Measurements from ENCODE around the gene KCTD13. TPM values are rescaled to one million over a fixed set of nuclear protein-coding genes. Genes with fewer than 3 reads are reported as not detected.

Gene KCTD13
- total and polyA plus RNA-seq, 8 donors = 7.7 to 20.5 (median 9.3) TPM

DNA sequence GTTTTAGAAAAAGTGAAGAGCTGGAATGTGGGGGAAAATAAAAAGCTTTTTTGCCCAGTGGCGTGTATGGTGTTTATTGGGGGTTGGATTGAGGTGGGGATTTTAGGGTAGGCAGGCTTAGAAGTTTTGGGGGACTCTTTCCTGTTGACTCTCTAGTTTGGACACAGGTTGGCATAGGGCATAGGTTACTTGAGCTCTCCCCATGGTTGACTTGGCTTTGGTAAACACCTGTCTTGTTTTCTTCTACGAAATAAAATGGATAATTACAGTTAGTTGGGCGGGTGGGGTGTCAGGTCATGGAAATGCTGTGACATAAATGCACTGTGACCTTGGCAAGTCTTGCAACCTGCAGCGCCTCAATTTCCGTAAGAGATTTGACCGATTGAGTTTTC, 47.0 kb upstream of the KCTD13 start:
- DNase-seq (no peak), ATAC-seq (no peak), FAIRE-seq (no peak)
- no peak for TF ChIP-seq CTCF (IDR thresholded peaks at IDR 0.05)
- Histone ChIP-seq H3K27ac (peak overlapping the region in 3 of 4 donors; percentile 56 to 71 (median 66)), H3K4me3 (peak overlapping the region in 1 of 4 donors; percentile 90), H3K36me3 (peaks cover 0 to 4% (median 2%) of the 10 kb centered on the region in 3 donors), H3K4me1 (peaks cover 0 to 17% (median 9%) of the 10 kb centered on the region in 3 donors), H3K9me3 (no peaks in the 10 kb centered on the region), H3K27me3 (no peaks in the 10 kb centered on the region)
- WGBS, 2 donors = 36 to 51% methylated on average over 6 of the region's 6 CpGs
- intact Hi-C loops (cut with DNase I) = no loop called here

DNA sequence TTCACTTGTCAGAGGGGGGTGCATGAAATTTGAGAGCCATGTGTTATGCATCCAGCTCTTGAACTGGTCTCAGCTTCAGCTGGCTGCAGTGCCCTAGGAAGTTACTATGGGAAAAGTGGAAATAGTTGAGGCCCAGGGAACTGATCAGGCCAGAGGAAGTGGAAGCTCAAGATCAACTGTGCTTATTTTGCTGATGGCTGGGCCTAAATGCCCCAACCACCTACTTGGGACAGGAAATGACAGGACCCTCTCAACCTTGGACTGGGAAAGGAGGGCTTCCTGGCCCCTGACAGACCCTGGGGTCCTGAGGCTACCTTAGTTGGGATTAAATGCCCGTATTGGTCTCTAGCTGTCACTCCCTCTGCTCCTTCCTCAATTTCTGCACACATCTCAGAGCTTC, 46.5 kb upstream of the KCTD13 start:
- intact Hi-C loops (cut with DNase I) = no loop called here
- FAIRE-seq = no peak
- no peak for DNase-seq
- H3K4me3 ChIP-seq = no peak overlapping the region
- H3K9me3 ChIP-seq = no peaks in the 10 kb centered on the region
- 100% methylated on average over 1 of the region's 1 CpG for WGBS, 2 donors
- H3K4me1 ChIP-seq = peaks cover 0 to 17% (median 9%) of the 10 kb centered on the region in 3 donors
- H3K27ac ChIP-seq = no peak overlapping the region
- ATAC-seq = no peak
- H3K36me3 ChIP-seq = peaks cover 0 to 4% (median 3%) of the 10 kb centered on the region in 3 donors
- no peak for TF ChIP-seq CTCF (IDR thresholded peaks at IDR 0.05)
- no peaks in the 10 kb centered on the region for H3K27me3 ChIP-seq

DNA sequence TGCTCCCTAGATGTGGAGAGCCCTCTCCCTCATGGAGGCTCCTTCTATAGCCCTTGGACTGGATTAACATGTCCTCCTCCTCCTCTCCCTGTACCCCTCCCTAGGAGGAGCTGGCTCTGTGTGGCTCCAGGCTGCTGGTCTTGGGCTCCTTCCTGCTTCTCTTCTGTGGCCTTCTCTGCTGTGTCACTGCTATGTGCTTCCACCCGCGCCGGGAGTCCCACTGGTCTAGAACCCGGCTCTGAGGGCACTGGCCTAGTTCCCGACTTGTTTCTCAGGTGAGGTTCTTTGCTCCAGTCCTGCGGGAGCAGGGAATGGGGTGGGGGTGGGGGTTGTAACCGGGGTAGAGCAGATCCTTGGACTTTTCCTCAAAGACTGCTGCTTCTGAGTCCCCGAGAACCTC, 45.3 kb upstream of the KCTD13 start:
- Histone ChIP-seq H3K4me3 (no peak overlapping the region), H3K36me3 (peaks cover 0 to 4% (median 3%) of the 10 kb centered on the region in 3 donors), H3K9me3 (no peaks in the 10 kb centered on the region), H3K27me3 (no peaks in the 10 kb centered on the region), H3K27ac (no peak overlapping the region), H3K4me1 (peaks cover 0 to 14% (median 6%) of the 10 kb centered on the region in 3 donors)
- intact Hi-C loops (cut with DNase I) = no loop called here
- ATAC-seq (no peak), FAIRE-seq (no peak), DNase-seq (no peak)
- 87 to 91% methylated on average over 8 of the region's 8 CpGs for WGBS, 2 donors
- no peak for TF ChIP-seq CTCF (IDR thresholded peaks at IDR 0.05)

DNA sequence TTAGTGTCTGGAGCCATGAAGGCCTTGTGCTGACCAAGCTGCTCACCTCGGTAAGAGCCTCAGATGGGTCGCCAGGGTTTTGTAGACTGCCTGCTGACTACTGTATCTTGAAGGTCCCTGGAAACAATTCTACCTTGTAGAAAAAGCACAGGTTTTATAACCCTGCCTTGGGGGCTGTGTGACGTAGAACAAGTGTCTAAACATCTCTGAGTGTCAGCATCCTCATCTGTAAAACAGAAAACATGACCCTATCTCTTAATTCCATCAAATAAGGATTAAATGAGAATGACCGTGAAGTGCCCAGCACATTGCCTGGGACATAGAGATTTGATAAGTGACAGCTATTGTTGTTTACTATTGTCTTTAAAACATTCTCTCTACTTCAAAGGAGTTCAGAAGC, 42.2 kb upstream of the KCTD13 start:
- Histone ChIP-seq H3K36me3 (peaks cover 0 to 4% (median 3%) of the 10 kb centered on the region in 3 donors), H3K9me3 (no peaks in the 10 kb centered on the region), H3K4me1 (no peaks in the 10 kb centered on the region), H3K27me3 (no peaks in the 10 kb centered on the region), H3K4me3 (no peak overlapping the region), H3K27ac (no peak overlapping the region)
- WGBS, 2 donors = 92 to 93% methylated on average over 4 of the region's 4 CpGs
- no peak for FAIRE-seq
- ATAC-seq = no peak
- intact Hi-C loops (cut with DNase I) = no loop called here
- no peak for TF ChIP-seq CTCF (IDR thresholded peaks at IDR 0.05)
- DNase-seq = no peak

- Histone ChIP-seq H3K36me3 (peaks cover 0 to 3% (median 0%) of the 10 kb centered on the region in 3 donors), H3K27me3 (no peaks in the 10 kb centered on the region), H3K4me3 (peak overlapping the region in 2 of 4 donors; percentile 79 to 85), H3K27ac (peak overlapping the region; percentile 58 to 90 (median 84)), H3K4me1 (peaks cover 0 to 7% (median 6%) of the 10 kb centered on the region in 3 donors), H3K9me3 (no peaks in the 10 kb centered on the region)
- FAIRE-seq (no peak), DNase-seq (peak in 1 of 6 donors; percentile 72), ATAC-seq (no peak)
- intact Hi-C loops (cut with DNase I) = loop anchor here in 1 of 3 donors (5.0 kb wide), 1 partner anchor 36 kb away; the partner anchor contains the start of gene KCTD13
- no peak for TF ChIP-seq CTCF (IDR thresholded peaks at IDR 0.05)
- 77 to 78% methylated on average over 14 of the region's 14 CpGs for WGBS, 2 donors
Measured at GRCh38 chr16:29963021-29963743, 37.2 kb upstream of the KCTD13 start.
